Activated CD4-positive, alpha-beta T cell treated with anti-CD3 and anti-CD28 coated beads, Interleukin-2, amount 10 ng/mL, durations not matched to agents 24 days and 14 days (primary cell): ENCODE data around the gene RBSN. TPM values are rescaled to one million over a fixed set of nuclear protein-coding genes. Genes with fewer than 3 reads are reported as not detected.
"Not testable (repeated sequence)": the region's sequence is repeated elsewhere in the genome, so short reads cannot be mapped to it uniquely, and the experiment has no call there.

Experiments
- DNase-seq: peaks from one replicate; pipeline ENCODE4 v3.0.0; 2022
- H3K27ac Mint-ChIP-seq: one replicate; pipeline ENCODE4 v1.8.0; 2022; ENCODE audit warnings: mild to moderate bottlenecking, mixed read lengths
- H3K27me3 Mint-ChIP-seq: one replicate; pipeline ENCODE4 v1.8.0; 2022; ENCODE audit warnings: mixed read lengths
- H3K36me3 Mint-ChIP-seq: one replicate; pipeline ENCODE4 v1.8.0; 2022; ENCODE audit warnings: low read depth, mild to moderate bottlenecking, mixed read lengths
- H3K4me1 Mint-ChIP-seq: one replicate; pipeline ENCODE4 v1.8.0; 2021; ENCODE audit warnings: mixed read lengths
- H3K4me3 Mint-ChIP-seq: one replicate; pipeline ENCODE4 v1.8.0; 2022; ENCODE audit warnings: mild to moderate bottlenecking, moderate library complexity, mixed read lengths
- H3K9me3 Mint-ChIP-seq: one replicate; pipeline ENCODE4 v1.8.0; 2021; ENCODE audit warnings: mixed read lengths
- intact Hi-C: fragments of 100-400 bp; cut with micrococcal nuclease; formaldehyde crosslinking; loops from one replicate; pipeline ENCODE4 v1.15.1; 2023
- total RNA-seq: library from RNA; stranded (reverse); gene quantifications from 2 replicates; pipeline ENCODE4 v1.2.3, GENCODE V29; 2022

Gene RBSN
- 13.2 and 15.0 TPM in 2 replicates for total RNA-seq

- Mint-ChIP-seq H3K4me3 (peak within 1 kb of the TSS; percentile 90), H3K4me1 (peaks cover 29% of the 10 kb centered on the region), H3K27ac (peak within 1 kb of the TSS; percentile 93), H3K9me3 (no peaks in the 10 kb centered on the region), H3K27me3 (no peaks in the 10 kb centered on the region), H3K36me3 (peaks cover 30% of the 10 kb centered on the region)
- intact Hi-C loops = loop anchor here (1.0 to 2.0 kb wide), 6 partner anchors 33 to 924 kb away; partner anchors contain the start of genes CAPN7, CCDC174 and MRPS25
- peak; percentile 99 for DNase-seq
Observed at GRCh38 chr3:15098503-15099363, at the start of gene RBSN. Gene RBSN, minus strand, starts transcription at chr3:15099148. Its CDS starts 3,028 bp downstream, at chr3:15096120.

- no peaks in the 10 kb centered on the region for H3K4me1 Mint-ChIP-seq
- H3K9me3 Mint-ChIP-seq = no peaks in the 10 kb centered on the region
- no peak for DNase-seq
- H3K27ac Mint-ChIP-seq = no peak overlapping the region
- no peaks in the 10 kb centered on the region for H3K36me3 Mint-ChIP-seq
- H3K27me3 Mint-ChIP-seq = peaks cover 42% of the 10 kb centered on the region
- intact Hi-C loops = no loop called here
- H3K4me3 Mint-ChIP-seq = no peak overlapping the region
Observed at GRCh38 chr3:15148614-15149013, 49.7 kb upstream of the RBSN start.

- H3K9me3 Mint-ChIP-seq, H3K36me3 Mint-ChIP-seq, H3K4me1 Mint-ChIP-seq, H3K27ac Mint-ChIP-seq, H3K4me3 Mint-ChIP-seq, intact Hi-C loops: not testable (repeated sequence)
- peak; percentile 18 for DNase-seq
- H3K27me3 Mint-ChIP-seq = peaks cover 30% of the 10 kb centered on the region
Observed at GRCh38 chr3:15136885-15137284, 37.9 kb upstream of the RBSN start.

GRCh38 chr3:15134968-15135367 is 36.0 kb upstream of the RBSN start:
- H3K36me3 Mint-ChIP-seq, H3K9me3 Mint-ChIP-seq, intact Hi-C loops, H3K4me1 Mint-ChIP-seq, H3K4me3 Mint-ChIP-seq, DNase-seq, H3K27ac Mint-ChIP-seq: not testable (repeated sequence)
- H3K27me3 Mint-ChIP-seq = peaks cover 31% of the 10 kb centered on the region

- intact Hi-C loops, H3K4me1 Mint-ChIP-seq, H3K9me3 Mint-ChIP-seq, H3K27ac Mint-ChIP-seq, H3K4me3 Mint-ChIP-seq, H3K36me3 Mint-ChIP-seq, DNase-seq: not testable (repeated sequence)
- peaks cover 11% of the 10 kb centered on the region for H3K27me3 Mint-ChIP-seq
Observed at GRCh38 chr3:15128403-15128802, 29.5 kb upstream of the RBSN start.

- intact Hi-C loops, H3K27me3 Mint-ChIP-seq, H3K9me3 Mint-ChIP-seq, H3K4me3 Mint-ChIP-seq, H3K27ac Mint-ChIP-seq, H3K4me1 Mint-ChIP-seq, H3K36me3 Mint-ChIP-seq: not testable (repeated sequence)
- DNase-seq = peak; percentile 18
Observed at GRCh38 chr3:15126975-15127374, 28.0 kb upstream of the RBSN start.

GRCh38 chr3:15122398-15122797 is 23.4 kb upstream of the RBSN start:
- peaks cover 3% of the 10 kb centered on the region for H3K27me3 Mint-ChIP-seq
- no peaks in the 10 kb centered on the region for H3K36me3 Mint-ChIP-seq
- H3K27ac Mint-ChIP-seq = no peak overlapping the region
- peaks cover 3% of the 10 kb centered on the region for H3K9me3 Mint-ChIP-seq
- DNase-seq = no peak
- intact Hi-C loops = no loop called here
- H3K4me3 Mint-ChIP-seq = no peak overlapping the region
- H3K4me1 Mint-ChIP-seq = peaks cover 9% of the 10 kb centered on the region

GRCh38 chr3:15121936-15122335 is 23.0 kb upstream of the RBSN start:
- Mint-ChIP-seq H3K4me1 (peaks cover 7% of the 10 kb centered on the region), H3K36me3 (no peaks in the 10 kb centered on the region), H3K9me3 (peaks cover 3% of the 10 kb centered on the region), H3K27me3 (peaks cover 3% of the 10 kb centered on the region), H3K4me3 (no peak overlapping the region), H3K27ac (no peak overlapping the region)
- intact Hi-C loops = no loop called here
- DNase-seq = no peak

- intact Hi-C loops = no loop called here
- peaks cover 5% of the 10 kb centered on the region for H3K4me1 Mint-ChIP-seq
- peaks cover 3% of the 10 kb centered on the region for H3K9me3 Mint-ChIP-seq
- peaks cover 3% of the 10 kb centered on the region for H3K27me3 Mint-ChIP-seq
- H3K4me3 Mint-ChIP-seq = no peak overlapping the region
- H3K27ac Mint-ChIP-seq = no peak overlapping the region
- no peaks in the 10 kb centered on the region for H3K36me3 Mint-ChIP-seq
- no peak for DNase-seq
Observed at GRCh38 chr3:15120986-15121385, 22.0 kb upstream of the RBSN start.

- Mint-ChIP-seq H3K36me3 (no peaks in the 10 kb centered on the region), H3K4me1 (peaks cover 3% of the 10 kb centered on the region), H3K4me3 (no peak overlapping the region), H3K9me3 (no peaks in the 10 kb centered on the region), H3K27me3 (peaks cover 16% of the 10 kb centered on the region), H3K27ac (no peak overlapping the region)
- intact Hi-C loops = no loop called here
- no peak for DNase-seq
Observed at GRCh38 chr3:15117011-15117410, 18.1 kb upstream of the RBSN start.

GRCh38 chr3:15116032-15116669 is 17.2 kb upstream of the RBSN start:
- no peak overlapping the region for H3K27ac Mint-ChIP-seq
- intact Hi-C loops = no loop called here
- H3K4me3 Mint-ChIP-seq = no peak overlapping the region
- peaks cover 16% of the 10 kb centered on the region for H3K27me3 Mint-ChIP-seq
- no peaks in the 10 kb centered on the region for H3K9me3 Mint-ChIP-seq
- H3K4me1 Mint-ChIP-seq = peaks cover 3% of the 10 kb centered on the region
- DNase-seq = no peak
- no peaks in the 10 kb centered on the region for H3K36me3 Mint-ChIP-seq

GRCh38 chr3:15114466-15115358 is 15.8 kb upstream of the RBSN start:
- DNase-seq = no peak
- H3K27ac Mint-ChIP-seq = no peak overlapping the region
- H3K27me3 Mint-ChIP-seq = peaks cover 19% of the 10 kb centered on the region
- intact Hi-C loops = no loop called here
- H3K36me3 Mint-ChIP-seq = no peaks in the 10 kb centered on the region
- no peaks in the 10 kb centered on the region for H3K9me3 Mint-ChIP-seq
- H3K4me3 Mint-ChIP-seq = no peak overlapping the region
- peaks cover 3% of the 10 kb centered on the region for H3K4me1 Mint-ChIP-seq

- no peak for DNase-seq
- Mint-ChIP-seq H3K4me3 (no peak overlapping the region), H3K9me3 (no peaks in the 10 kb centered on the region), H3K27ac (no peak overlapping the region), H3K27me3 (peaks cover 19% of the 10 kb centered on the region), H3K4me1 (peaks cover 3% of the 10 kb centered on the region), H3K36me3 (no peaks in the 10 kb centered on the region)
- intact Hi-C loops = no loop called here
Observed at GRCh38 chr3:15113884-15114283, 14.9 kb upstream of the RBSN start.

GRCh38 chr3:15113471-15113870 is 14.5 kb upstream of the RBSN start:
- Mint-ChIP-seq H3K27ac (no peak overlapping the region), H3K9me3 (no peaks in the 10 kb centered on the region), H3K27me3 (peaks cover 17% of the 10 kb centered on the region), H3K4me3 (no peak overlapping the region), H3K4me1 (peaks cover 1% of the 10 kb centered on the region), H3K36me3 (no peaks in the 10 kb centered on the region)
- intact Hi-C loops = no loop called here
- DNase-seq = no peak
